ENCODE results near the gene INIP. TPM values are rescaled to one million over a fixed set of nuclear protein-coding genes. Genes with fewer than 3 reads are reported as not detected.
"Not testable (repeated sequence)": the region's sequence is repeated elsewhere in the genome, so short reads cannot be mapped to it uniquely, and the experiment has no call there.

INIP gene
- total and polyA plus RNA-seq, 2 of the 13 experiments (the other 11 are each of a cell fraction or from before 2014, with no cell fraction given) = 13.6 to 28.6 TPM

GRCh38 chr9:112673221-112673620 is 44.7 kb downstream of the INIP start:
- peak; percentile 59 for TF ChIP-seq ZNF7 (CRISPR knock-in tag; IDR thresholded peaks at IDR 0.05)
- intact Hi-C loops (cut with micrococcal nuclease; ENCODE audit: unreplicated experiment); in situ Hi-C loops (cut with HindIII; ENCODE audit: extremely low pct_ligation_motif_present, low pct_unique_long_range_greater_than_20kb); H2AFZ ChIP-seq (ENCODE audit: low read length); CTCF ChIA-PET (ENCODE audit: low intra/inter-chr PET ratio, low total read pairs); DNase-seq (ENCODE audit: low spot score); ATAC-seq; H4K20me1 ChIP-seq (ENCODE audit: insufficient read depth, low read length); H3K79me2 ChIP-seq (ENCODE audit: insufficient read depth, low read length); H3K27me3 ChIP-seq (ENCODE audit: control insufficient read depth in 1 of 2, insufficient read depth in 2 of 2, low read length in 2 of 2); H3K9ac ChIP-seq (ENCODE audit: insufficient read depth, low read depth, low read length); H3K9me3 ChIP-seq (ENCODE audit: low read length); H3K36me3 ChIP-seq (replicated peaks in 1 of 2; ENCODE audit: control insufficient read depth in 1 of 2, insufficient read depth in 2 of 2, low read length in 2 of 2); H3K27ac ChIP-seq (ENCODE audit: extremely low read length, insufficient read depth, low read length); BruUV-seq (replicated peaks); H3K4me1 ChIP-seq (ENCODE audit: insufficient read depth, low read length); FAIRE-seq; H3K4me2 ChIP-seq (ENCODE audit: low read depth, low read length); H3K4me3 ChIP-seq (replicated peaks in 1 of 3; ENCODE audit: insufficient read depth in 1 of 3, low read depth in 2 of 3, low read length in 3 of 3); POLR2A ChIA-PET: not testable (repeated sequence)
- WGBS (ENCODE audit: low lambda C conversion rate) = 87% methylated on average over 4 of the region's 4 CpGs

GRCh38 chr9:112670991-112671625 is 46.8 kb downstream of the INIP start:
- POLR2A ChIA-PET = no interaction called here
- CTCF ChIA-PET (ENCODE audit: low intra/inter-chr PET ratio, low total read pairs) = no interaction called here
- Histone ChIP-seq H3K4me3 (replicated peaks in 1 of 3; ENCODE audit: insufficient read depth in 1 of 3, low read depth in 2 of 3, low read length in 3 of 3) (no peak overlapping the region), H3K27me3 (ENCODE audit: control insufficient read depth in 1 of 2, insufficient read depth in 2 of 2, low read length in 2 of 2) (no peaks in the 10 kb centered on the region), H3K9ac (ENCODE audit: insufficient read depth, low read depth, low read length) (no peak overlapping the region), H3K9me3 (ENCODE audit: low read length) (no peaks in the 10 kb centered on the region), H3K27ac (ENCODE audit: extremely low read length, insufficient read depth, low read length) (no peak overlapping the region), H3K4me2 (ENCODE audit: low read depth, low read length) (no peak overlapping the region), H2AFZ (ENCODE audit: low read length) (no peak overlapping the region), H3K79me2 (ENCODE audit: insufficient read depth, low read length) (no peaks in the 10 kb centered on the region), H3K4me1 (ENCODE audit: insufficient read depth, low read length) (no peaks in the 10 kb centered on the region), H4K20me1 (ENCODE audit: insufficient read depth, low read length) (no peaks in the 10 kb centered on the region), H3K36me3 (replicated peaks in 1 of 2; ENCODE audit: control insufficient read depth in 1 of 2, insufficient read depth in 2 of 2, low read length in 2 of 2) (no peaks in the 10 kb centered on the region)
- ATAC-seq (no peak), FAIRE-seq (no peak), DNase-seq (ENCODE audit: low spot score) (no peak)
- no TSS peak for BruUV-seq (replicated peaks)
- in situ Hi-C loops (cut with HindIII; ENCODE audit: extremely low pct_ligation_motif_present, low pct_unique_long_range_greater_than_20kb) = no loop called here
- WGBS (ENCODE audit: low lambda C conversion rate) = 93% methylated on average over 7 of the region's 7 CpGs
- intact Hi-C loops (cut with micrococcal nuclease; ENCODE audit: unreplicated experiment) = no loop called here
- TF ChIP-seq MXI1 (IDR thresholded peaks at IDR 0.05; ENCODE audit: borderline replicate concordance, low read depth, low read length) (no peak), ZNF557 (CRISPR knock-in tag; IDR thresholded peaks at IDR 0.05) (no peak), KAT7 (CRISPR knock-in tag; IDR thresholded peaks at IDR 0.05; ENCODE audit: borderline replicate concordance) (no peak), ZFP41 (CRISPR knock-in tag; IDR thresholded peaks at IDR 0.05; ENCODE audit: borderline replicate concordance) (no peak), KLF12 (CRISPR knock-in tag; IDR thresholded peaks at IDR 0.05; ENCODE audit: borderline replicate concordance) (no peak), MLX (CRISPR knock-in tag; IDR thresholded peaks at IDR 0.05) (no peak)
